ENCODE results near the gene SURF1.
"Not testable (repeated sequence)": the region's sequence is repeated elsewhere in the genome, so short reads cannot be mapped to it uniquely, and the experiment has no call there.

- TF ChIP-seq CTCF (conservative IDR thresholded peaks at IDR 0.05); EZH2 (IDR thresholded peaks at IDR 0.05; ENCODE audit: low read depth): not testable (repeated sequence)
Observed at GRCh38 chr9:133377280-133377679, 21.0 kb upstream of the SURF1 start.

All from PC-9 (cell line).